GM12891 (cell line): ENCODE measurements around the gene PCSK9.

Experiments
- DNase-seq: peaks from one replicate; pipeline ENCODE4 v3.0.0; 2011; ENCODE audit warnings: low spot score; ENCODE audit not compliant: insufficient read length
- FAIRE-seq: peaks from 2 replicates; lab custom pipeline; 2011; peaks lifted over from hg19 to GRCh38; lab: Jason Lieb, UNC
- PAX5 ChIP-seq: IDR thresholded peaks from 2 replicates; pipeline ENCODE4 v1.6.1; 2011; ENCODE audit warnings: low read length, moderate library complexity, mild to moderate bottlenecking; ENCODE audit not compliant: insufficient read depth, severe bottlenecking
- POLR2A ChIP-seq: IDR thresholded peaks from 2 replicates; pipeline ENCODE4 v1.6.1; 2011; ENCODE audit warnings: low read depth, low read length, control low read depth
- POLR2AphosphoS5 ChIP-seq: IDR thresholded peaks from 2 replicates; pipeline ENCODE4 v1.6.1; 2011; ENCODE audit warnings: low read depth, low read length, control low read depth
- POU2F2 ChIP-seq: IDR thresholded peaks from 2 replicates; pipeline ENCODE4 v1.6.1; 2011; ENCODE audit warnings: low read depth, mild to moderate bottlenecking, control low read depth, low read length, moderate library complexity
- SPI1 ChIP-seq: IDR thresholded peaks from 2 replicates; pipeline ENCODE4 v1.6.1; 2011; ENCODE audit warnings: low read depth, low read length, control low read depth
- TAF1 ChIP-seq: IDR thresholded peaks from 2 replicates; pipeline ENCODE4 v1.6.1; 2011; ENCODE audit warnings: low read depth, low read length, control low read depth

The PCSK9 gene

GRCh38 chr1:55033265-55033614 lies 6.1 kb upstream of the PCSK9 start:
- TF ChIP-seq POU2F2 (no peak), TAF1 (no peak), PAX5 (no peak), SPI1 (no peak)
- FAIRE-seq = no peak
- DNase-seq = no peak

- no peak for FAIRE-seq
- DNase-seq = no peak
- TF ChIP-seq POU2F2 = no peak
- no peak for TF ChIP-seq SPI1
- TF ChIP-seq PAX5 = no peak
- no peak for TF ChIP-seq TAF1
- no peak for TF ChIP-seq POLR2AphosphoS5
- no peak for TF ChIP-seq POLR2A
Observed at GRCh38 chr1:55034476-55035133, 4.7 kb upstream of the PCSK9 start.

DNA sequence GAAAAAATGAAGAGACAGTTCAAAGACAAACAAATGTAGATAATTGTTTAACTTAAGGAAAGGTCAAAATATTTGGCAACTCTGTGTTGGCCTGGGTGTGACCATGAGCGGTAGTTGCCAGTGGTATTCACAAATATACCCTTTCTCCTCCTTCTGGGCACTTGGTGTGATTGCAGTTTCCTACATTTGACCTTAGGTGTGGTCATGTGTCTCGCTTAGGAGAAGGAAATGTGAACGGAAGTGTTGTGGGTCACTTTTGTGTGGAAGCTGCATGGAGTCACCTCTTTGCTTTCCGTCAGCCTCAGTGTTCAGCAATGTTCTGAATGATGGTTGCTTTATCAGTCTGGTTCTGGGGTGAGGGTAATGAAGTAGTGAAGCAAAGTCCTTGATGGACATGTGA lies 3.4 kb upstream of the PCSK9 start:
- no peak for FAIRE-seq
- no peak for DNase-seq
- TF ChIP-seq POLR2AphosphoS5 (no peak), PAX5 (no peak), TAF1 (no peak)

GRCh38 chr1:55037733-55038551 lies 1.4 kb upstream of the PCSK9 start:
- no peak for DNase-seq
- TF ChIP-seq POLR2AphosphoS5 = no peak
- no peak for TF ChIP-seq TAF1
- TF ChIP-seq SPI1 = no peak
- TF ChIP-seq PAX5 = no peak
- FAIRE-seq = no peak

GRCh38 chr1:55038552-55038838 lies 853 bp upstream of the PCSK9 start:
- FAIRE-seq (no peak), DNase-seq (no peak)
- TF ChIP-seq PAX5 (no peak), TAF1 (no peak), POU2F2 (no peak), POLR2AphosphoS5 (no peak), POLR2A (no peak), SPI1 (no peak)

GRCh38 chr1:55038974-55039341 lies 390 bp upstream of the PCSK9 start:
- TF ChIP-seq POLR2AphosphoS5 = no peak
- no peak for TF ChIP-seq POU2F2
- no peak for TF ChIP-seq SPI1
- no peak for TF ChIP-seq PAX5
- TF ChIP-seq POLR2A = no peak
- no peak for TF ChIP-seq TAF1
- FAIRE-seq (no peak), DNase-seq (no peak)

GRCh38 chr1:55040083-55040932 lies 960 bp downstream of the PCSK9 start:
- DNase-seq = no peak
- FAIRE-seq = no peak
- TF ChIP-seq SPI1 = no peak
- no peak for TF ChIP-seq POU2F2
- no peak for TF ChIP-seq TAF1
- TF ChIP-seq POLR2A = no peak
- TF ChIP-seq POLR2AphosphoS5 = no peak
- no peak for TF ChIP-seq PAX5

- DNase-seq (no peak), FAIRE-seq (no peak)
- TF ChIP-seq POLR2AphosphoS5 = no peak
- no peak for TF ChIP-seq TAF1
- no peak for TF ChIP-seq SPI1
- no peak for TF ChIP-seq POLR2A
- no peak for TF ChIP-seq PAX5
- TF ChIP-seq POU2F2 = no peak
Observed at GRCh38 chr1:55040933-55041494, 1.7 kb downstream of the PCSK9 start.

GRCh38 chr1:55041613-55042012 lies 2.3 kb downstream of the PCSK9 start:
- FAIRE-seq = no peak
- TF ChIP-seq TAF1 = no peak
- TF ChIP-seq PAX5 = no peak
- no peak for TF ChIP-seq POU2F2
- no peak for TF ChIP-seq POLR2AphosphoS5
- TF ChIP-seq SPI1 = no peak
- TF ChIP-seq POLR2A = no peak

More at GRCh38 chr1:55041613-55042012, 2.3 kb downstream of the PCSK9 start:
- DNase-seq = no peak
